GM18505 (cell line): ENCODE results near the gene CTIF.

Experiments
- ATAC-seq: cut with Tn5 transposase; IDR thresholded peaks from one replicate; pipeline ENCODE4 v1.9.1; 2021; ENCODE audit not compliant: unreplicated experiment
- POLR2A ChIP-seq: IDR thresholded peaks from 4 replicates; pipeline ENCODE4 v1.6.1; 2011; ENCODE audit warnings: borderline replicate concordance; ENCODE audit not compliant: insufficient read depth, insufficient read length; ENCODE audit errors: extremely low read depth

Gene CTIF

DNA sequence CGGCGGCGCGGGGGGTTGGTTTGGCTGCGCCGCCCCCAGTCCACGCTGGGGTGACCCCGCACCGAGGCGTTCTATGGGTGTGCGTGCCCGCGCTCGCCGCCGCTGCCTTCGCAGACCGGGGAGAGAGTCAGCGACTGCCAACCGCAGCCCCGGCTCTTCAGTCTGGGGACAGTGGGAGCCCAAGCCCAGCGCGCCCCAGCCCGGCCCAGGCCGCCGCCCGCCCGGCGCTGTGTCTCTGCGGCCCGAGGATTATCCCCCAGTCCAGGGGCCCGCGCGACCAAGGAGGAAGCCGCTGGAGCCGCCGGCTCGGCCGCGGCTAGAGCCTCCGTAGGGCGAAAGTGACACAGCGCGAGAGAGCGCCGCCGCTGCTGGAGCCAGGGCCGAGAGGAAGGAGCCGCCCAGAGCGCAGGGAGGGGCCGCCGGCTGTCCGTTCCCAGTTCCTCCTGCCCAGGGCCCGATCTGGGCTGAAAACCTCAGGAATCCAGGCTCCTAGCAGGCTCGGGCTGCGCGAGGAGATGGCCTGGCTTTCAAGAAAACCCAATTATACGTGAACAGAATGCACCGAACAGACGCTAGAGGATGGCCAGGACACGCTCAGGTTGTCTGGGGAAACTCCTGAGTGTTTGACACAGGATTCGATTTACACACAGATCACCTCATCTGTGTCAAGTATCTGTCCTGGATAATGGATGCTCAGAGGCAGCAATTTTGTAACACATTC lies 2.4 kb downstream of the CTIF start:
- TF ChIP-seq POLR2A = no peak
- peak; percentile 50 for ATAC-seq

DNA sequence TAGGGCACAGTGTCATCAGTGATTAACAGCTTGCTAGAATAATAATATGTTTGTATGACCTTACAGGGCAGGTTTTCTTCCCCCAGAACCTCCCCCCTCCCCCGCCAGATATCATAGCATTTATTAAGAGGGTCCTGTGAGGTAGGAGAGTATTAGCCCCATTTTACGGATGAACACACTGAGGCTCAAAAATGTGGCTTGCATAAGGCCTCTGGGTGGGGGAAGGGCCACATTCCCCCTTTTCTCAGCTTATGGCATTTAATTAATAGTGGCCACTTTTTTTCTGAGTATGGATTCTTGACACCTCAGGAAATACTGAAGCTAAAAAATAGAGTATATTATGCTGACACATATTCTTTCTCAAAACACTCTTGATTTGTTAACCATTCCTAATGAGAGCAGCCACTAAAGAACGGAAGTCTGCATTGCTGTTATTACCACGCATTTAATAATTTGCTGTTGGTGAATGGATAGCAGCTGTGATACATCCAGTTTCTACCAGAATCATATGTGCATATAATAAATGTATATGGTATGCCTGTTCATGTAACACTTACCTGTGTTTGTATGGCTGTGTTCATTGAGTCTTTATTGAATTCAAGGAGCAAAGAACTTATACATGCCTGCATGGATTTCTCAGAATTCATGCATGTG lies 3.0 kb downstream of the CTIF start:
- no peak for TF ChIP-seq POLR2A

GRCh38 chr18:48542513-48543181 lies 3.8 kb downstream of the CTIF start:
- ATAC-seq = no peak
- no peak for TF ChIP-seq POLR2A

More for the DNA sequence above, 3.0 kb downstream of the CTIF start:
- ATAC-seq = no peak

- TF ChIP-seq POLR2A = no peak
- ATAC-seq = no peak
Measured at GRCh38 chr18:48543228-48543627, 4.4 kb downstream of the CTIF start.

DNA sequence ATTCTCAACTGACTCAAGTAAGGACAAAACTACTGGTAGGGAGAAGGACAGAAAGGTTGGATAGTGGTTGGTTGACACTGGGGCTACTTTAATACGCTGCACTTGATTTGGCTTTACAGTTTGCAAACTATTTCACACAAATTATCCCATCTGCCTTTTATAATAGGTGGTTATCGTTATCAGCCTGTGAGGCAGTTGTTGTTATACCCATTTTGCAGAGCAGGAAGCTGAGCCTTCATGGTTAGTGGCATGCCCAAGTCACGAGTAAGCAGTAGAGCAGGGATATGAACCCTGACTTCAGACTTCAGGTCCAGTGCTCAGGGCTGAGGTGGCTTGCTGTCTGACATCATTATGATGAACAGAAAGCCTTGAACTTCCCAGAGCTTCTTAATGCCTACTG lies 5.3 kb downstream of the CTIF start:
- no peak for ATAC-seq
- no peak for TF ChIP-seq POLR2A

- no peak for TF ChIP-seq POLR2A
- no peak for ATAC-seq
Measured at GRCh38 chr18:48544661-48545415, 6.0 kb downstream of the CTIF start.

- ATAC-seq = no peak
- TF ChIP-seq POLR2A = no peak
Measured at GRCh38 chr18:48545757-48546321, 7.0 kb downstream of the CTIF start.

DNA sequence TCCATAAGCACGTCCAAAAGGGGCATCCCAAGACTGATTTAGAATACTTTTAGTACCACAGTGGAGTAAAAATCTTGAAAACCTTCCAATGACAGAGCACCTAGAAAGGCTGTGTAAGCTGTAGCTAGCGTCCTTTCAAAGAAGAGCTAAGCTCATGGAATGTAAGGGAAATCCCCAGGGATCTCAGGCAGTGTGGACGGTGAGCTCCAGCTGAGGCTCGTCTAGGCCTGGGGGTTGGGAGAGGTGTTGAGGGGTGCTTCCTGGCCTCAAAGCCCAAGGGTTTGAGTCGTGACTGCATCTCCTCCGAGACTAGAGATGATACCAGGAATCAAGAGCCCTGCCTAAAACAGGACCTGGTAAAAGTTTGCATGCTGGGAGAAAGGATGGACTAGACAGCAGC lies 7.6 kb downstream of the CTIF start:
- no peak for TF ChIP-seq POLR2A
- no peak for ATAC-seq

- no peak for ATAC-seq
Measured at GRCh38 chr18:48547531-48547981, 8.7 kb downstream of the CTIF start.

DNA sequence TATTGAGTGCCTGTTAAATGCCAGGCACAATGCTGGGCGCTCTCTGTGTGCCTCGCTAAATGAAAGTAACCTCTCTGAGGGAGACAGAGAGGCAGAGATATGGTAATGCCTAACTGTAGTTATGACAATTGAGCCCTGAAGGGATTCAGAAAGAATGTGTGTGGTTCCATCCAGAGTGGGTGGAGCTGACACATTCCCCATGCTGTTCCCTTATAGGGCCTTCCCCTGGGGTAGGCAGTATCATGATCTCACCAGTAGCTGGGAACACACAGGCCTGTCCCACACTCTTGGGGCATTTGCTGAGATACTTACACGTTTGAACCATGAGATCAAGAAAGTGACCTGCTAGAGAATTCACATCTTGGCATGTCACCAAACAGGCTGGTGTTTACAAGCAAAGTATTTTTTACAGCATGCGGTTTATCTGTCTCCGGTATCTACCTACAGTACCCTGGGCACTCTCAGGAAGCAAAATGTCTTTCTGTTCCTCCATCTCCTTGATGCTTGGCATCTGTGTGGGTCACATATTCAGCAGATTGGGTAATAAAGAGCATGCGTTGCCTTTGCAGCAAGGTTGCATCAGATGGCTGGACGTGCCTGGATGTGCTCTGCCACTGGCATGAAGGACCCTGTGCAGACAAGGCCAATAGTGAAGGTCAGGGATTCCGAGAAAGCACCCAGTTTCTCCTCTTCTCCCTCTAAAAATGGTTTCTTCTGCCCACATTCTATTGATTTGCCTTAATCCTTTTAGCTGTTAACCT lies 9.4 kb downstream of the CTIF start:
- no peak for TF ChIP-seq POLR2A
- ATAC-seq = no peak

More at GRCh38 chr18:48547531-48547981, 8.7 kb downstream of the CTIF start:
- TF ChIP-seq POLR2A = no peak

DNA sequence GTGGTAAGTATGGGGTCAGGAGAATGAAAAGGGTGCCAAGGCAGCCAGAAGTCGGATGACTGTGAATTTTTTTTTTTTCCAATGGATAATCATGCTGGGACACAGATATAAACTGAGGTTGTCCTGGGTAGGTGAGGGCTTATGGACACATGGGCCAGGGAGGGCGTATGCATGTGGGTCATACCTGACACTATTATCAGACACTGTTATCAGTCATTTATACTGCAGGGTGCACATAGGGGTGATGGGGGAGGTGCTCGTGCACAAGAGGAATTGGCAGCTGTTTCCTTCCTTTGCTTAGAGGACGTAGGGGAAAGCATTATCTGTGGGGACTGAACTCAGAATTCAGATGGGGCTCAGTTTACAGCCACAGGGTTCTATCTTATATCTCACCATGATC lies 10.1 kb downstream of the CTIF start:
- no peak for TF ChIP-seq POLR2A
- ATAC-seq = no peak

GRCh38 chr18:48550101-48550729 lies 11.4 kb downstream of the CTIF start:
- TF ChIP-seq POLR2A = no peak
- no peak for ATAC-seq

GRCh38 chr18:48551100-48551499 lies 12.3 kb downstream of the CTIF start:
- no peak for ATAC-seq
- TF ChIP-seq POLR2A = no peak

GRCh38 chr18:48552130-48552529 lies 13.3 kb downstream of the CTIF start:
- no peak for ATAC-seq
- no peak for TF ChIP-seq POLR2A
